Gastroesophageal sphincter (tissue), 3 donors: Measurements from ENCODE around the gene KLF13.

Experiments used
- CTCF ChIP-seq, 4 experiments: fragments of 200-600 bp in 2 of 4; fragments of 450-650 bp in 2 of 4; sonication (generic) in 1 of 4; IDR thresholded peaks; one replicate each; pipeline ENCODE4 v1.5.1; 2017 to 2019; ENCODE audit warnings: antibody characterized with exemption in 4 of 4, mild to moderate bottlenecking in 2 of 4, moderate library complexity in 2 of 4
- EP300 ChIP-seq: sonication (generic); formaldehyde crosslinking; IDR thresholded peaks from one replicate; pipeline ENCODE4 v1.6.1; 2017; ENCODE audit warnings: antibody characterized with exemption, mild to moderate bottlenecking
- POLR2A ChIP-seq, 2 donors: fragments of 450-650 bp; IDR thresholded peaks; one replicate each; pipeline ENCODE4 v1.6.1; 2017; ENCODE audit warnings: antibody characterized with exemption in 2 of 2, mild to moderate bottlenecking in 2 of 2, moderate library complexity in 1 of 2
- POLR2AphosphoS5 ChIP-seq: sonication (generic); formaldehyde crosslinking; IDR thresholded peaks from one replicate; pipeline ENCODE4 v1.6.1; 2017; ENCODE audit warnings: antibody characterized with exemption

- TF ChIP-seq CTCF (IDR thresholded peaks at IDR 0.05) (no peak), EP300 (no peak), POLR2AphosphoS5 (no peak), POLR2A (IDR thresholded peaks at IDR 0.05) (no peak)
Observed at GRCh38 chr15:31373970-31374369, 47.3 kb downstream of the KLF13 start.
